ENCODE measurements around the gene DENND1C. TPM values are rescaled to one million over a fixed set of nuclear protein-coding genes. Genes with fewer than 3 reads are reported as not detected.

Gene DENND1C
- total RNA-seq, 1 donor from 2014 or later: not detected

DNA sequence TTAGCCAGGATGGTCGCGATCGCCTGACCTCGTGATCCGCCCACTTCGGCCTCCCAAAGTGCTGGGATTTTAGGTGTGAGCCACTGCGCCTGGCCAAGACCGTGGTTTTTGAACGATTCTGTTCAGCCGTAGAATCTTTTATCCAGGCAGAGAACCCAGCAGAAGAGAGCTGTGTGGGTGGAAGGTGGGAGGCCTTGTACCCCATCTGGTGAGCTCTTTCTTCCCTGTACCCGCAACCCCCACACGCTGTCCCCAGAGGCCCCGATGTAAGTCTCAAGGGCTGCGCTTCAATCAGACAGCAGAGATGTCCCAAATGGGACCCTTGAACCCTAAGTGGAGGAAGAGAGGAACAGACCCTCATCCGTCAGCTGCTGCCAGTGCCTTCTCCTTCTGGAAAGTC, 25.7 kb downstream of the DENND1C start:
- peaks cover 43% of the 10 kb centered on the region for H3K36me3 Mint-ChIP-seq (ENCODE audit: unreplicated experiment)
- TF ChIP-seq, protein P1, sequence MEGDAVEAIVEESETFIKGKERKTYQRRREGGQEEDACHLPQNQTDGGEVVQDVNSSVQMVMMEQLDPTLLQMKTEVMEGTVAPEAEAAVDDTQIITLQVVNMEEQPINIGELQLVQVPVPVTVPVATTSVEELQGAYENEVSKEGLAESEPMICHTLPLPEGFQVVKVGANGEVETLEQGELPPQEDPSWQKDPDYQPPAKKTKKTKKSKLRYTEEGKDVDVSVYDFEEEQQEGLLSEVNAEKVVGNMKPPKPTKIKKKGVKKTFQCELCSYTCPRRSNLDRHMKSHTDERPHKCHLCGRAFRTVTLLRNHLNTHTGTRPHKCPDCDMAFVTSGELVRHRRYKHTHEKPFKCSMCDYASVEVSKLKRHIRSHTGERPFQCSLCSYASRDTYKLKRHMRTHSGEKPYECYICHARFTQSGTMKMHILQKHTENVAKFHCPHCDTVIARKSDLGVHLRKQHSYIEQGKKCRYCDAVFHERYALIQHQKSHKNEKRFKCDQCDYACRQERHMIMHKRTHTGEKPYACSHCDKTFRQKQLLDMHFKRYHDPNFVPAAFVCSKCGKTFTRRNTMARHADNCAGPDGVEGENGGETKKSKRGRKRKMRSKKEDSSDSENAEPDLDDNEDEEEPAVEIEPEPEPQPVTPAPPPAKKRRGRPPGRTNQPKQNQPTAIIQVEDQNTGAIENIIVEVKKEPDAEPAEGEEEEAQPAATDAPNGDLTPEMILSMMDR (IDR thresholded peaks at IDR 0.05): no peak
- DNase-seq (ENCODE audit: extremely low spot score, unreplicated experiment): no peak
- no peak overlapping the region for H3K27ac Mint-ChIP-seq (ENCODE audit: unreplicated experiment)
- no peak overlapping the region for H3K4me3 Mint-ChIP-seq (ENCODE audit: unreplicated experiment)
- H3K27me3 Mint-ChIP-seq (ENCODE audit: unreplicated experiment): no peaks in the 10 kb centered on the region
- H3K9me3 Mint-ChIP-seq (ENCODE audit: unreplicated experiment): peaks cover 8% of the 10 kb centered on the region
- peaks cover 17% of the 10 kb centered on the region for H3K4me1 Mint-ChIP-seq (ENCODE audit: unreplicated experiment)

GRCh38 chr19:6453951-6454565, 27.5 kb downstream of the DENND1C start:
- no peak for DNase-seq (ENCODE audit: extremely low spot score, unreplicated experiment)
- no peak overlapping the region for H3K4me3 Mint-ChIP-seq (ENCODE audit: unreplicated experiment)

DNA sequence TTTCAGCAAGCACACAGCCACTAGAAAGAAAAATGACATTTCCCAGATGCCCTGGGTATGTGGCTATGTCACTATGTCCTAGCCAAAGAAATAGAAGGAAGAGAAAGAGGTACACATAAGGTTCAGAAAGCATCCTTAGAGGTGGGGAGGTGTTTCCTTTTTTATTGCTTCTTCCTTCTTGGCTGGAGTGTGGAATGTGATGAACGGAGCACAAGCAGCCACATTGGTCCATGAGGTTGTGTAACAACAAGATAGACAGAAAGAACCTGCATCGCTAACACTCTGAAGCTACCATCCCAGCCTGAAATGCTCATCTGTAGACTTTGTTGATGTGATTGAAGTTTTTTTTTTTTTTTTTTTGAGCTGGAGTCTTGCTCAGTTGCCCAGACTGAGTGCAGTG, 28.7 kb downstream of the DENND1C start:
- no peak for DNase-seq (ENCODE audit: extremely low spot score, unreplicated experiment)
- Mint-ChIP-seq H3K4me1 (ENCODE audit: unreplicated experiment) (peaks cover under 1% of the 10 kb centered on the region), H3K9me3 (ENCODE audit: unreplicated experiment) (peaks cover 8% of the 10 kb centered on the region), H3K4me3 (ENCODE audit: unreplicated experiment) (no peak overlapping the region), H3K27me3 (ENCODE audit: unreplicated experiment) (no peaks in the 10 kb centered on the region), H3K36me3 (ENCODE audit: unreplicated experiment) (peaks cover 46% of the 10 kb centered on the region), H3K27ac (ENCODE audit: unreplicated experiment) (no peak overlapping the region)
- TF ChIP-seq, protein P1 (IDR thresholded peaks at IDR 0.05): no peak

More at GRCh38 chr19:6453951-6454565, 27.5 kb downstream of the DENND1C start:
- Mint-ChIP-seq H3K27me3 (ENCODE audit: unreplicated experiment) (no peaks in the 10 kb centered on the region), H3K27ac (ENCODE audit: unreplicated experiment) (no peak overlapping the region), H3K9me3 (ENCODE audit: unreplicated experiment) (peaks cover 8% of the 10 kb centered on the region), H3K4me1 (ENCODE audit: unreplicated experiment) (peaks cover 11% of the 10 kb centered on the region), H3K36me3 (ENCODE audit: unreplicated experiment) (peaks cover 46% of the 10 kb centered on the region)
- TF ChIP-seq, protein P1 (IDR thresholded peaks at IDR 0.05): no peak

- Mint-ChIP-seq H3K27ac (ENCODE audit: unreplicated experiment) (no peak overlapping the region), H3K4me1 (ENCODE audit: unreplicated experiment) (no peaks in the 10 kb centered on the region), H3K9me3 (ENCODE audit: unreplicated experiment) (peaks cover 8% of the 10 kb centered on the region), H3K27me3 (ENCODE audit: unreplicated experiment) (no peaks in the 10 kb centered on the region), H3K4me3 (ENCODE audit: unreplicated experiment) (no peak overlapping the region), H3K36me3 (ENCODE audit: unreplicated experiment) (peaks cover 46% of the 10 kb centered on the region)
- no peak for DNase-seq (ENCODE audit: extremely low spot score, unreplicated experiment)
- TF ChIP-seq, protein P1 (IDR thresholded peaks at IDR 0.05): no peak
Measured at GRCh38 chr19:6452223-6452614, 29.4 kb downstream of the DENND1C start.

DNA sequence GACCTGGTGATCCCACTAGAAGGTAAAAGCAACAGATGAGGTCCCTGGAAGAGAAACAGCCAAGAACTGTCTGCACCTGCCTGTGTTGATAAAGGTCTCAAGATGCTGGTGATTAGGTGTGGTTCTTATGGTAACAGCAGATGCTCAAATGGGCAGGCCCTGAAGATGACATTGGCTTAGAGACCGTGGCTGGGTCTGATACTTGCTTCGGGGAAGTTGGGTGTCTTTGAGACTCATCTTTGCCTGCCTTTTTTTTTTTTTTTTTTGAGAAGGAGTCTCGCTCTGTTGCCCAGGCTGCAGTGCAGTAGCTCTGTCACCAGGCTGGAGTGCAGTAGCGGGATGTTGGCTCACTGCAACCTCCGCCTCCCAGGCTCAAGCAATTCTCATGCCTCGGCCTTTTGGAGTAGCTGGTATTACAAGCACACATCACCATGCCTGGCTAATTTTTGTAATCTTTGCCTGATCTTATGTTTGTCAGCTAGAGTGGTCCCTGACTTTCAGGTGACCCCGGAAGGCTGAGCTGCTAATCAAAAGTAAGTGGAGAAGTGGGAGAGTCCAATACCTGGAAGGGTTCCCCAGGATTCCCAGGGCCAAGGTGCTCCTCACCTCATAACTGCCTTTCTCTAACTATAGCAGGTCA, 29.9 kb downstream of the DENND1C start:
- DNase-seq (ENCODE audit: extremely low spot score, unreplicated experiment): no peak
- Mint-ChIP-seq H3K9me3 (ENCODE audit: unreplicated experiment) (peaks cover 8% of the 10 kb centered on the region), H3K36me3 (ENCODE audit: unreplicated experiment) (peaks cover 48% of the 10 kb centered on the region)

More for the DNA sequence above, 29.9 kb downstream of the DENND1C start:
- Mint-ChIP-seq H3K27ac (ENCODE audit: unreplicated experiment) (no peak overlapping the region), H3K4me3 (ENCODE audit: unreplicated experiment) (no peak overlapping the region), H3K27me3 (ENCODE audit: unreplicated experiment) (no peaks in the 10 kb centered on the region), H3K4me1 (ENCODE audit: unreplicated experiment) (no peaks in the 10 kb centered on the region)
- TF ChIP-seq, protein P1 (IDR thresholded peaks at IDR 0.05): no peak
